SK-N-MC (cell line): ENCODE measurements around the gene ARVCF.

Source experiments
- DNase-seq: peaks from one replicate; pipeline ENCODE4 v3.0.0-alpha.2; 2011; ENCODE audit warnings: low read depth, low spot score
- H3K27ac ChIP-seq: fragments of 200-600 bp; sonication (generic); 2 replicates; pipeline ENCODE4 v1.5.1; 2016; ENCODE audit warnings: mixed run types
- H3K36me3 ChIP-seq: fragments of 200-600 bp; sonication (generic); 2 replicates; pipeline ENCODE4 v1.6.1; 2017; ENCODE audit warnings: antibody characterized with exemption, low read length, mixed read lengths; ENCODE audit not compliant: insufficient read depth
- H3K4me3 ChIP-seq: fragments of 200-600 bp; sonication (generic); 2 replicates; pipeline ENCODE4 v1.5.1; 2016
- H3K9ac ChIP-seq: fragments of 200-600 bp; sonication (generic); 2 replicates; pipeline ENCODE4 v1.8.0; 2017; ENCODE audit warnings: mixed run types, mixed read lengths; ENCODE audit not compliant: insufficient read length
- H3K9me3 ChIP-seq: fragments of 200-600 bp; sonication (generic); 2 replicates; pipeline ENCODE4 v1.6.1; 2017; ENCODE audit warnings: low read depth, mild to moderate bottlenecking, antibody characterized with exemption, low read length, moderate library complexity, mixed read lengths
- EZH2 ChIP-seq: fragments of 200-600 bp; sonication (generic); IDR thresholded peaks from one replicate; pipeline ENCODE4 v1.6.1; 2017; ENCODE audit warnings: antibody characterized with exemption
- FOXP2 ChIP-seq: optimal IDR thresholded peaks from 2 replicates; pipeline ENCODE3; 2011; ENCODE audit warnings: mild to moderate bottlenecking, moderate library complexity; ENCODE audit not compliant: insufficient read depth; ENCODE audit errors: extremely low read length, control extremely low read depth
- POLR2AphosphoS5 ChIP-seq: IDR thresholded peaks from 2 replicates; pipeline ENCODE4 v1.6.1; 2012; ENCODE audit warnings: mild to moderate bottlenecking, low read depth, low read length, borderline replicate concordance

The ARVCF gene

DNA sequence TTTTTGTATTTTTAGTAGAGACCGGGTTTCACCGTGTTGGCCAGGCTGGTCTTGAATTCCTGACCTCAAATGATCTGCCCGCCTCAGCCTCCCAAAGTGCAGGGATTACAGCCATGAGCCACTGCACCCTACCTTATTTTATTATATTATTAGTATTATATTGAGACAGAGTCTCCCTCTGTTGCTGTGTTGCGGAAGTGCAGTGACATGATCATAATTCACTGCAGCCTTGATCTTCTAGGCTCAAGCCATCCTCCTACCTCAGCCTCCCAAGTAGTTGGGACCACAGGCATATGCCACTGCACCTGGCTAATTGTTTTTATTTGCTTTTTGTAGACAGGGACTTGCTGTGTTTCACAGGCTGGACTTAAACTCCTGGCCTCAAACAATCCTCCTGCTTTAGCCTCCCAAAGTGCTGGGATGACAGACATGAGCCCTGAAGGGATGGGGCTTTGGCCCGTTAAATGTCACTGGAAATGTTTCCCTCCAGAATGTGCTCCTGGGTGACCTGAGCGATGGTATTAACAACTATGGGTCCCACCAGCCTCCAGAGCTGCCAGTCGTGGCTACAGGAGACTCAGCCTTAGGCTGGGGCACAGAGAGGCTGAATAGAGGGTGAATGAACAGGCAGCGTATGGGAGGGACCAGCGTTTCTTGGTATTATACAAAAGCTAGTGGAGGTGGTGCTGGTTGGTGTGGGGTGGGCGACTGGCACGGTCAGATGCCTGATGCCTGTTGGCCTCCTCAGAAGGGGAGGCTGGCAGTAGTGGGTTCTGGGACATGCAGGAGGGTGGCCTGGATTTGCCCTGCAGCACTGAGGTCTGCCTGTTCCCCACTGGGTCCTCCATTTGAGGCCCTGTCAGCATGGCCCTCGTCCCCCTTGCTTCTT, 11.6 kb upstream of the ARVCF start:
- H3K36me3 ChIP-seq = no peaks in the 10 kb centered on the region
- no peak overlapping the region for H3K9ac ChIP-seq
- TF ChIP-seq FOXP2 (no peak), POLR2AphosphoS5 (no peak), EZH2 (no peak)
- H3K27ac ChIP-seq = no peak overlapping the region
- H3K9me3 ChIP-seq = no peaks in the 10 kb centered on the region
- no peak overlapping the region for H3K4me3 ChIP-seq
- no peak for DNase-seq

DNA sequence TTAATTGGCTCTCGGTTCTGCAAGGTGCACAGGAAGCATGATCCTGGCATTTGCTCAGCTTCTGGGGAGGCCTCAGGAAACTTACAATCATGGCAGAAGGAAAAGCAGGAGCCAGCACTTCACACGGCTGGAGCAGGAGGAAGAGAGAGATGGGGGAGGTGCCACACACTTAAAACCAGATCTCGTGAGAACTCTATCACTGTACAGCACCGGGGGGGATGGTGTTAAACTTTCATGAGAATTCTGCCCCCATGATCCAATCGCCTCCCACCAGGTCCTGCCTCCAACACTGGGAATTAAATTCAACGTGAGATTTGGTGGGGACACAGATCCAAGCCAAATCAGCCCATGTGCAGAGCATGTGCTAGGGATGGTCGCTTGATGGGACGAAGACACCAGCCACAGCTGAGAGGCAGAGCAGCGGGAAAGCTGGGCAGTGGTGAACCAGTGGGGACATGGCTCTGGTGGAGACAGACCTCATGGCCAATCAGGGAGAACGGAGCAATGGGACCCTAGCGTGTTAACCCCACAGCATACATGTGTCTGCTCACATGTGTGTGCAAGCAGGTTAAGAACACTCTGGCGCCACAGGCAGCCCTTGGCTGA, 10.5 kb upstream of the ARVCF start:
- TF ChIP-seq POLR2AphosphoS5 = no peak
- TF ChIP-seq EZH2 = no peak
- TF ChIP-seq FOXP2 = no peak
- no peak for DNase-seq
- no peak overlapping the region for H3K9ac ChIP-seq
- no peak overlapping the region for H3K27ac ChIP-seq
- H3K36me3 ChIP-seq = no peaks in the 10 kb centered on the region
- H3K4me3 ChIP-seq = no peak overlapping the region
- H3K9me3 ChIP-seq = no peaks in the 10 kb centered on the region

DNA sequence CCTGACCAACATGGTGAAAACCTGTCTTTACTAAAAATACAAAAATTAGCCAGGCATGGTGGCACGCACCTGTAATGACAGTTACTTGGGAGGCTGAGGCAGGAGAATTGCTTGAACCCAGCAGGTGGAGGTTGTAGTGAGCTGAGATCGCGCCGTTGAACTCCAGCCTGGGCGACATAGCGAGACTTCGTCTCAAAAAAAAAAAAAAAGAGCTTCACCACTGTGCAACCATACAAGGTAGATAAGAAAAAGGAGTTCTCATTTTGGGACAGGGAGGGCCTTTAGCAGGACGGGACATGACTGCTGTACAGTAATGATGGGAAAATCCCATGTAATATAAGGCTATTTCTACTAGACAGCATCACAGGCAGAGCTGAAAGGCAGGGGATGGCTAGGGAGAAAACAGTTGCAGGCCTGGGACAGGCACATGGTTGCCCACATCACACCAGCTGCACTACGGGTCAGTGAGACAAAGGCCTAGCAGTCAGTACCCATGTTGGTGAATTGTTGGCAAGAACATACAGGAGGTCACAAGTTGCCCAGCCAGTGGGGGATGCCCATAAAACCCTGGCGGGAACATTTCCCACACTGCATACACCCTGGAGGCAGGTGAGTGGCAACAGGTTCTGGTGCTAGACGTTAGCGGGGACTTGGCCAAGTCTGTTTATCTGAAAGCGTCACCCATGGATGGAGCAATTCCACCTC, 9.7 kb upstream of the ARVCF start:
- Histone ChIP-seq H3K9ac (no peak overlapping the region), H3K9me3 (no peaks in the 10 kb centered on the region), H3K36me3 (no peaks in the 10 kb centered on the region), H3K27ac (no peak overlapping the region), H3K4me3 (no peak overlapping the region)
- TF ChIP-seq EZH2 (no peak), POLR2AphosphoS5 (no peak), FOXP2 (no peak)
- DNase-seq = no peak

DNA sequence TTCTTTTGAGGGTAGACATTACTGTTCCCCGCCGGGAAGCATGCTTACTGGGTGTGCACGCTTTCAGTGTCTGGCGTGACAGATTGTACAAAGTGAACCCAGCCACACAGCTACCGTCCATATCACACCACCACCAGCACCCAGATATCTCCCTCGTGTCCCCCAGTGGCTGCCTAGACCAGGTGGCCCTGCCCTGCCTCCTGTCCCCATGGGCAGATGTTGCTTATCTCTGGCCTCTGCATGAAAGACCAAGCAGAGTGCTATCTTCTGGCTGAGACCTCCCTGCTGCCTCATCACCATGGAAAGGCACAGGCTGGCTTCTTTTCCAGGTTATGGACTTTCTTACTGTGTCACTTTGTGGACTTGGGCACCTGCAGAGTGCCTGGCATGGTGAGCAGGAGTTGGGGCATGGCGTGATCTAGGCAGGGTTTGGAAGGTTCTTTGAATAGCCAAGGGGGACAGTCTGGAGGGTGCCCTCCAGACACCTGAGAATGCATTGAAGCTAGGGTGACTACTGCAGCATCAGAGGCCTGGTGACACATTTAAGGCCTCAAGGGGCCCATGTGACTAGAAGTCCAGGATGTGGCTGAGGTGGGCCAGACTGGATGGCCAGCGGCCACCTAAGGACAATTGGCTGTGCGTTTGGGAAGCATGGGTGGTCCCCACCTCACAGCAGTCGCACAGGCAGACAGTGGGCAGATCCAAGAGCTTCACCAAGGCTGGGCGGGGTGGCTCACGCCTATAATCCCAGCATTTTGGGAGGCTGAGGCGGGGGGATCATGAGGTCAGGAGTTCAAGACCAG, 9.0 kb upstream of the ARVCF start:
- no peak for DNase-seq
- Histone ChIP-seq H3K9ac (no peak overlapping the region), H3K27ac (no peak overlapping the region), H3K9me3 (no peaks in the 10 kb centered on the region), H3K4me3 (no peak overlapping the region), H3K36me3 (no peaks in the 10 kb centered on the region)
- TF ChIP-seq EZH2 (no peak), POLR2AphosphoS5 (no peak), FOXP2 (no peak)

DNA sequence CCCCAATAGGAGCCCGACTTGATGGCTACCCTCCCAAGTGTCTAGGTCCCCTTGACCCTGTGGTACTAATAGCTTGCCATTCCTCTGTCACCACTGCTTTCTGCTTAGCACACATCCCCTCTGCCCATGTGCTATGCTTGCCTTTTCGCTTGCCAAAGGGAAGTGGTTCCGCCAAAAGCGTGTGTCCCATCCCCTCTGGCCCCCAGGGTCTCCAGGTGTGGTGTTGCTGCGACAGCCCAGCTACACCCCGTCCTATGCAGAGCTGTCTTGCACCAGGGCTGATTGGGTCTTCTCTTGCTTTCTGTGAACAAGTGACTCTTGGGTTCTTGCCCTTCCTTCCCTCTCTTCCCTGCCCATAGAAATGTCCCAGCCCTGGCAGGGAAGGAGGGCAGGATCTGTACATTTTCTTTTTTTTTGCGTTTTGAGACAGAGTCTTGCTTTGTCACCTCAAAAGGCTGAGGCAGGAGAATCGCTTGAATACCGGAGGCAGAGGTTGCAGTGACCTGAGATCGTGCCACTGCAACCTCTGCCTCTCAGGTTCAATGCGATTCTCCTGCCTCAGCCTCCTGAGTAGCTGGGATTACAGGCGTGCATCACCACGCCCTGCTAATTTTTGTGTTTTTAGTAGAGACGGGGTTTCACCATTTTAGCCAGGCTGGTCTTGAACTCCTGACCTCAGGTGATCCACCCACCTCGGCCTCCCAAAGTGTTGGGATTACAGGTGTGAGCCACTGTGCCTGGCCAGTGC, 8.2 kb upstream of the ARVCF start:
- no peak for DNase-seq

DNA sequence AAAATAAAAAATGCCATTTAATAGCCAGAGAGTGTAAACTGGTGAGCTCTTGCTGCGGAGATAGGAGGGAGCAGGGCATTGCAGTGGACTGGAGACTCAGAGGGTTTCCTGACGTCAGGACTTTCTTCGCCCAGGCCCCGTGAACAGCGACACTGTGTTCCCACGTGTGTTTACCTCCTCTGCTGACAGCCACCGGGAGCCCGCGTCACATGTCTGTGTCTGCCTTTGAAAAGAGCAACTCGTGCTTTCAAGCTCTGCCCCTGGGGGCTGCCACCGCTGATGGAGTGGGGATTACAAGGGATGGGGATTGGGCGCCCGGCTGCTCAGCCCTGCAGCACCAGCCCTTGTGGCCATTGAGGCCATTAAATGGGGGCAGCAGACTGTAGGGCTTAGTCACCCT, 7.6 kb upstream of the ARVCF start:
- Histone ChIP-seq H3K4me3 (no peak overlapping the region), H3K36me3 (no peaks in the 10 kb centered on the region), H3K9me3 (no peaks in the 10 kb centered on the region), H3K27ac (no peak overlapping the region), H3K9ac (no peak overlapping the region)
- TF ChIP-seq FOXP2 (no peak), POLR2AphosphoS5 (no peak), EZH2 (no peak)
- no peak for DNase-seq

More for the DNA sequence above, 8.2 kb upstream of the ARVCF start:
- H3K36me3 ChIP-seq = no peaks in the 10 kb centered on the region
- H3K9me3 ChIP-seq = no peaks in the 10 kb centered on the region
- H3K27ac ChIP-seq = no peak overlapping the region
- H3K9ac ChIP-seq = no peak overlapping the region
- H3K4me3 ChIP-seq = no peak overlapping the region
- no peak for TF ChIP-seq EZH2
- TF ChIP-seq POLR2AphosphoS5 = no peak
- no peak for TF ChIP-seq FOXP2

DNA sequence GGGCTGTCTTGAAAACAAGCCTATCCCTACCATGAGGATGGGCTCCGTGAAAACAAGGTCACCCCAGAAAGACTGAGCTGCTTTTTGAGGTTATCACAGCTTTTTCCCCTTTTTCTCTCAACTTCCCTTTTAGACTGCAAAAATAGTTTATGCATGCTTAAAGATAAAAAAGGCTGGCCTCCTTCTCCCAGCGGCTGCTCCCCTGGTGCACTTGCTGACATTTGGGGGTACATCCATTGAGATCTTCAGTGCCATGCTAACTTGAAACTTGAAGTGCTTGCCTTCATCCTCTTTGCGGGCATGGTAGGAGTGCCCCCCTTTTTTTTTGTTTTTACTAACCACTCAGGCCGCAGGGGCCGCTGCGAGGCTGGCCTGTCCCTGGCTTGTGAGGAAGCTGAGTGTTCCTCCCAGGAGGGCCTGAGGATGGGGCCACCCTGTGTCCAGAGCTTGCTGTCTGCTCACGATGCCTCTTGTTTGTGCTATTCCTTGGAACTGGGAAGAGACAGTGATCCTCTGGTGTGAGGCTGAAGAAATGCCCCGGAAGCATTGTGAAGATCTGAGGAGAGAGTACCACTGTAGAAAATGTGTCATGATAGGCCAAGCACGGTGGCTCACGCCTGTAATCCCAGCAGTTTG, 6.5 kb upstream of the ARVCF start:
- Histone ChIP-seq H3K4me3 (no peak overlapping the region), H3K9ac (no peak overlapping the region), H3K36me3 (no peaks in the 10 kb centered on the region), H3K27ac (no peak overlapping the region), H3K9me3 (no peaks in the 10 kb centered on the region)
- TF ChIP-seq EZH2 (no peak), FOXP2 (no peak), POLR2AphosphoS5 (no peak)
- DNase-seq = no peak
